ENCODE data around the gene TPR.

TPR gene

GRCh38 chr1:186283374-186283773, 91.7 kb downstream of the TPR start:
- no peak for DNase-seq

GRCh38 chr1:186282466-186282865, 92.6 kb downstream of the TPR start:
- no peak for DNase-seq

DNA sequence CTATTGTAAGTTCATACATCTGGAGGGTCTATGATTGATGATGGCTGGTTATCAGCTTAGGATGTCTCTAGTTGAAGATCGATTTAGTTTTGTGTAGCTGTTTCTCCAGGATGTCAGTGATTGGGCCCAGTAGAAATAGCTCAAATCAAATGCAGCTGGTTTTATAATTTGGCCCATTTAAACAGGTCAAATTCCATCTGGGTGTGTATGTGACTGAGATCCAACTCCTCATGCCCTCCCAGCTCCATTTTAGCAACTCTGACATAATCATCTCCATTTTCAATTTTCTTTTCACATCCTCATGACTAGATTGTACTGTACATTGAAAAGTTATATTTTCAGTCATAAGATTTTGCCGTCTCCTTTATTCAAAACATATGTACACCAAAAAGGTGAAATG, 99.2 kb downstream of the TPR start:
- DNase-seq = no peak

- DNase-seq = no peak
These were observed 102.6 kb downstream of the TPR start for GRCh38 chr1:186272486-186272885.

GRCh38 chr1:186271032-186271431, 104.0 kb downstream of the TPR start:
- DNase-seq = no peak

All from NCI-H748 treated with DMSO at 0.1 percent for 48 hours (cell line).